ENCODE results near the gene CANT1. TPM values are rescaled to one million over a fixed set of nuclear protein-coding genes. Genes with fewer than 3 reads are reported as not detected.

Gene CANT1
- polyA plus RNA-seq, 1 donor: 52.1 TPM

DNA sequence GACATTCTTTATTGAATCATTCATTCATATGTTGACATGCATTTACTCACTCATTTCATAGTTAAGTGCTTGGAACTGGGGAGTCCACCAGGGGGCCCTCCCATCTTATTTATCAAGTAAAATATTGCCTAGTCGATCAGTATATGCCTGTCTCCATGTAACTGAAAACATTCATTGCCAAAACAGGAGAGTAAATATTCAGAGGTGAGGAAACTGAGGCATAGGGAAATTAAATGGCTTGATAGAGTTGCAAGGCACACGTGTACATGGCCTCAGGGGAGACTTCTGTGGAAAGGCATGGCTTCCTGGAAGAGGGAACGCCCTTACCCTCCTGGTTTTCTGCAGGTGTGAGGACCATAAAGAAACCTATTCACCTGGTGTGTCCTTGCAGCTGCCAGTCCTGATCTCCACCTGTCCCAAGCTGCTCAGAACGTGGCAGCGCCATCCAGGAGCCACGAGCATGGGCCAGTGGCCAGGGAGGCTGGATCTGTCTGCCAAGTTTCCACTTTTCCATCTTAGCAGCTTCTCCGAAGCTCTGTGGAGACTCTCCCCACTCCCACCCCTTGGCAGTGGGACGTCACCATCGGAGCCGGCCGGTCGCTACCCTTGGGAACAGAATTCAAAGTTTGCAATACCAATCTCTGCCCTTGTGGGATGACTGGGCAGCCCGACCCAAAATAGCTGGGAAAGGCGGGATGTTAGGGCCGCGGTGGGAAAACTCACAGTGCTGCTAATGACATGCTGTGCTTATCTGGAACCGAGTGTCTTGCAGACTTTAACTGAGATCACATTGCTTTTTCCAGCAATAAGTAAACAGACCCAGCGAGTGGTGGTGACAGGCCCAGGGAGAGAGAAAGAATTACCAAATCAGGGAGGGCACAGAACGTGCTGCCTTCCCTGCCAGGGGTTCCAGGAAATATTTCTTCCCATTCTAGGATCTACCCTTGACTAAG, 10.3 kb upstream of the CANT1 start:
- whole genome bisulfite sequencing (ENCODE audit: insufficient coverage, low lambda C conversion rate): 0% methylated on average over 1 of the region's 19 CpGs

DNA sequence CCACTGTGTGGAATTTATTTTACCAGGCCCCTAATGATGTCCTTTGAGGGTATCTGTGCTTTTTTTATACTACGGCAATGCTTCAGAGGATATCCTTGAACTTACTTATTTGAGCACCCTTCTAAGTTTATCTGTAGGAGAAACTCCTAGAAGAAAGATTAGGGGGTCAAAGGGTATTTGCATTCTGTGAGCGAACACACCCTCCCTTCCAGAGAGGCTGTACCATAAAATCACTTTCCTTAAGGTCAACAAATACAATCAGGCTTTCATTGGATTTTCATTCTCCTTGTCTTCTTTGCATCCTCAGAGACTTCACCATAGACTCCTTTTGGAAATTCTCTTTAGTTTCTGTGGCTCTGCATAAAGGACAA, 9.7 kb upstream of the CANT1 start:
- DNase-seq: peak in 1 of 2 donors; percentile 59
- Histone ChIP-seq H3K4me1 (ENCODE audit: control insufficient read depth, insufficient read depth, low read length) (peaks cover 20% of the 10 kb centered on the region), H3K4me3 (ENCODE audit: low read length) (no peak overlapping the region), H3K36me3 (ENCODE audit: control insufficient read depth, insufficient read depth, low read length) (no peaks in the 10 kb centered on the region), H3K27me3 (ENCODE audit: control insufficient read depth, insufficient read depth, low read length) (peaks cover 20% of the 10 kb centered on the region), H3K27ac (ENCODE audit: low read length) (no peak overlapping the region), H3K9me3 (ENCODE audit: control insufficient read depth, low read depth, low read length) (peaks cover 11% of the 10 kb centered on the region)
- no CpG with 5 or more reads among the region's 2 CpGs for WGBS (ENCODE audit: insufficient coverage, low lambda C conversion rate)

More for the DNA sequence above, 10.3 kb upstream of the CANT1 start:
- Histone ChIP-seq H3K9me3 (ENCODE audit: control insufficient read depth, low read depth, low read length) (peaks cover 11% of the 10 kb centered on the region), H3K4me1 (ENCODE audit: control insufficient read depth, insufficient read depth, low read length) (peaks cover 24% of the 10 kb centered on the region), H3K27ac (ENCODE audit: low read length) (no peak overlapping the region), H3K4me3 (ENCODE audit: low read length) (no peak overlapping the region), H3K36me3 (ENCODE audit: control insufficient read depth, insufficient read depth, low read length) (no peaks in the 10 kb centered on the region), H3K27me3 (ENCODE audit: control insufficient read depth, insufficient read depth, low read length) (peaks cover 25% of the 10 kb centered on the region)
- DNase-seq: peak in 1 of 2 donors; percentile 57

DNA sequence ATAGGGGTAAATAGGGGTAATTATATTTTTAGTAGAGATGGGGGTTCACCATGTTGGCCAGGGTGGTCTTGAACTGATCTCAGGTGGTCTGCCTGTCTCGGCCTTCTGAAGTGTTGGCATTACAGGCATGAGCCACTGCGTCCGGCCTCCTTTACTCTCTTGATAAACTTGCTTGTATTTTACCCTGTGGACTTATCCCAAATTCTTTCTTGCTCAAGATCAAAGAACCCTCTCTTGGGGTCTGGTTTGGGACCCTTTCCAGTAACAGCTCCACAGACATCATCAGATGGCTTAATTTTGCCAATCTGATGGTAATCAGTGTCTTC, 8.8 kb upstream of the CANT1 start:
- Histone ChIP-seq H3K36me3 (ENCODE audit: control insufficient read depth, insufficient read depth, low read length) (no peaks in the 10 kb centered on the region), H3K27me3 (ENCODE audit: control insufficient read depth, insufficient read depth, low read length) (peaks cover 10% of the 10 kb centered on the region), H3K4me1 (ENCODE audit: control insufficient read depth, insufficient read depth, low read length) (peaks cover 13% of the 10 kb centered on the region), H3K27ac (ENCODE audit: low read length) (no peak overlapping the region), H3K9me3 (ENCODE audit: control insufficient read depth, low read depth, low read length) (peaks cover 8% of the 10 kb centered on the region), H3K4me3 (ENCODE audit: low read length) (no peak overlapping the region)
- WGBS (ENCODE audit: insufficient coverage, low lambda C conversion rate): 100% methylated on average over 3 of the region's 3 CpGs
- DNase-seq: no peak

DNA sequence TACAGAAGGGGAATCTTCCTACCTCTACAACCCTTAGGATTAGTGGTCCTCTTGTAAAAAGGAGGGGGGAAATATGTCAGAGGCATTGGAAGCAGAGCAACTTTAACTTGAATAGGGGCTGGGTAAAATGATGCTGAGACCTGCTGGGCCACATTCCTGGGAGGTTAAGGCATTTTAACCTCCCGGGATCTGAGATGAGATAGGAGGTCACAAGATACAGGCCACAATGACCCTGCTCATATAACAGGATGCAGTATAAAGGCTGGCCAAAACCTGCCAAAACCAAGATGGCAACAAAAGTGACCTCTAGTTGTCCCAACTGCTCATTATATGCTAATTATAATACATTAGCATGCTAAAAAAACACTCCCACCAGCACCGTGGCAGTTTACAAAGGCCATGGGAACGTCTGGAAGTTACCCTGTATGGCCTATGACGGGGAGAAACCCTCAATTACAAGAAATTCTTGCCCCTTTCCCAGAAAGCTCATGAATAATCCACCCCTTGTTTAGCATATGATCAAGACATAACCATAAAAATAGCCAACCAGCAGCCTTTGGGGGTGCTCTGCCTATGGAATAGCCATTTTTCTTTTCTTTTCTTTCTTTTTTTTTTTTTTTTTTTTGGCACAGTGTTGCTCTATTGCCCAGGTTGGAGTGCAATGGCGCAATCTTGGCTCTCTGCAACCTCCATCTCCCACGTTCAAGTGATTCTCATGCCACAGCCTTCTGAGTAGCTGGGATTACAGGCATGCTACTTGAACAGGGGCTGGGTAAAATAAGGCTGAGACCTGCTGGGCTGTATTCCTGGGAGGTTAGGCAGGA, 8.2 kb upstream of the CANT1 start:
- no CpG with 5 or more reads among the region's 6 CpGs for WGBS (ENCODE audit: insufficient coverage, low lambda C conversion rate)
- Histone ChIP-seq H3K27ac (ENCODE audit: low read length) (no peak overlapping the region), H3K9me3 (ENCODE audit: control insufficient read depth, low read depth, low read length) (peaks cover 8% of the 10 kb centered on the region), H3K4me3 (ENCODE audit: low read length) (no peak overlapping the region), H3K27me3 (ENCODE audit: control insufficient read depth, insufficient read depth, low read length) (peaks cover 5% of the 10 kb centered on the region), H3K36me3 (ENCODE audit: control insufficient read depth, insufficient read depth, low read length) (no peaks in the 10 kb centered on the region), H3K4me1 (ENCODE audit: control insufficient read depth, insufficient read depth, low read length) (peaks cover 13% of the 10 kb centered on the region)
- DNase-seq: no peak

DNA sequence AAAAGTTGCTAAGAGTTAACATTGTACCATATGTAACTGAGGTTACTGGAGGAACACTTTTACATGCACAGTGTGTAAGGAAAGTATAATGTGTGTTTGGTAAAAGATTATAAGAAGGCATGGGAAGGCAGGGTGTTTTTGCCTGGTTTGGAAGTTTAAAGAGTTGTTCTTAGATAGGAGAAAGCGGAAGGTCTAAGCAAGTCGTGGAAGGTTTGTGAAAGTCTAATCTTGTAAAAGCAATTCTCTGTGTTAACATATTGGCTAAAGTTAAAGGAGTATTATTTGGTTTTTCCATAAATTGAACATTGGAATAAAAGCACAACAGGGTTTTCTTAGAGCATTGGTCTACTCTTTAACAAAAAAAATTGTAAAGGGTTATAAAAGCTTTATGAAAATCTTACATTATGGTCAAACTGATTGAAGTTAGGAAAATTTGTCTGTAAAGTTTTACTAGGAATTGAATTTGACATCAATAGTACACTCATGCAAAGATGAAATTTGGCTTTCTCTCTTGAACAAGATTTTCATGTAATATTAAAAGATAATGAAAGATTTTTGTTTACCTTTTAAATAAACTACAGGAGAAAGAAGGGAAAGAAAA, 4.7 kb upstream of the CANT1 start:
- H3K36me3 ChIP-seq (ENCODE audit: control insufficient read depth, insufficient read depth, low read length): no peaks in the 10 kb centered on the region
- WGBS (ENCODE audit: insufficient coverage, low lambda C conversion rate): 70% methylated on average over 2 of the region's 2 CpGs

DNA sequence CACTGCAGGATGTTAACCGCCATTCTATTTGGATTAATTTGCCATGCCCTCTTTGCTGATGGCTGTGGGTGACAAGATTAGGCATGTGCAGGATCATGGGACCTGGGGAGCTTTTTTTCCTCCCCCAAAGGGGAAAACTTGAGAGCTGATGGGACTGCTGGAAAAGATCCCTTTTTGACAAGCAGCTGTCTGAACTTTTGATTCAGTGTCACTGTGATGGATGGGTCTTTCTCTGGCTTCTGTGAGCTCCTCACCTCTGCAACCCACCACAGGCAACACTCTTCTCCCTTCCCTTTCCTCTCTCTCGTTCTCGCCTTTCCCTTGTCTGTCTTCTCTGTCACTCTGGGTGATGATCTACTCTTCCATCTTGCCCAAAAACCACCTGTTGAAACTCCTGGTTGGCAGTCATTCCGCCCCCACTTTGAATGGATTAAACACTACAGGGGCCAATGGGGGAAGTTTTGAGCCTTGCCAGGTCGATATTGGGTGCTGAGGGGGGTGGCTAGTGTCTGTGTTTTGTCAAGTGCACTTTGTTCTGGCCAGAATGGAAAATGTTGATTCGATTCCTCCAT, 3.1 kb upstream of the CANT1 start:
- WGBS (ENCODE audit: insufficient coverage, low lambda C conversion rate): 94% methylated on average over 3 of the region's 6 CpGs

More for the DNA sequence above, 4.7 kb upstream of the CANT1 start:
- Histone ChIP-seq H3K9me3 (ENCODE audit: control insufficient read depth, low read depth, low read length) (peaks cover 8% of the 10 kb centered on the region), H3K4me3 (ENCODE audit: low read length) (no peak overlapping the region), H3K4me1 (ENCODE audit: control insufficient read depth, insufficient read depth, low read length) (peaks cover 8% of the 10 kb centered on the region), H3K27ac (ENCODE audit: low read length) (no peak overlapping the region), H3K27me3 (ENCODE audit: control insufficient read depth, insufficient read depth, low read length) (no peaks in the 10 kb centered on the region)
- DNase-seq: no peak

DNA sequence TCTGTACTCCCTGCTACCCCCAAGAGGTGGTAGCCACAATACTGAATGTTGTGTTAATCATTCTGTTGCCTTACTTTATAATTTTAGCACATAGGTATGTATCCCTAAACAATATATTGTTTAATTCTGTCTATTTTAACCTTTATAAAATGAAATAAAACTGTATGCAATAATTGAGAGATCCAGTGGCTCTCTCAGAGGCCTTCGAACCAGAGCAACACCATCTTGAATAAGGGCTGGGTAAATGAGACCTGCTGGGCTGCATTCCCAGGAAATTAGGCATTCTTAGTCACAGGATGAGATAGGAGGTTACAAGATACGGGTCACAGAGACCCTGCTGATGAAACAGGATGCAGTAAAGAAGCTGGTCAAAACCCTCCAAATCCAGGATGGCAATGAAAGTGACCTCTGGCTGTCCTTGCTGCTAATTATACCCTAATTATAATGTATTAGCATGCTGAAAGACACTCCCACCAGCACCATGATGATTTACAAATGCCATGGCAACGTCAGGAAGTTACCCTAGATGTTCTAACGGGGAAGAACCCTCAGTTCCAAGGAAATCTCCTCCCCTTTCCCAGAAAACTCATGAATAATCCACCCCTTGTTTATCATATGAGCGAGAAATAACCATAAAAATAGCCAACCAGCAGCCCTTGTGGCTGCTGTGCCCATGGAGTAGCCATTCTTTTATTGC, 2.0 kb upstream of the CANT1 start:
- DNase-seq: no peak
- 80% methylated on average over 2 of the region's 5 CpGs for WGBS (ENCODE audit: insufficient coverage, low lambda C conversion rate)
- no peak overlapping the region for H3K27ac ChIP-seq (ENCODE audit: low read length)
- no peak overlapping the region for H3K4me3 ChIP-seq (ENCODE audit: low read length)
- peaks cover 20% of the 10 kb centered on the region for H3K4me1 ChIP-seq (ENCODE audit: control insufficient read depth, insufficient read depth, low read length)
- H3K36me3 ChIP-seq (ENCODE audit: control insufficient read depth, insufficient read depth, low read length): peaks cover 10% of the 10 kb centered on the region
- H3K9me3 ChIP-seq (ENCODE audit: control insufficient read depth, low read depth, low read length): peaks cover 8% of the 10 kb centered on the region
- no peaks in the 10 kb centered on the region for H3K27me3 ChIP-seq (ENCODE audit: control insufficient read depth, insufficient read depth, low read length)

More for the DNA sequence above, 3.1 kb upstream of the CANT1 start:
- Histone ChIP-seq H3K27ac (ENCODE audit: low read length) (no peak overlapping the region), H3K4me3 (ENCODE audit: low read length) (no peak overlapping the region), H3K9me3 (ENCODE audit: control insufficient read depth, low read depth, low read length) (peaks cover 8% of the 10 kb centered on the region), H3K4me1 (ENCODE audit: control insufficient read depth, insufficient read depth, low read length) (peaks cover 17% of the 10 kb centered on the region), H3K36me3 (ENCODE audit: control insufficient read depth, insufficient read depth, low read length) (peaks cover 4% of the 10 kb centered on the region), H3K27me3 (ENCODE audit: control insufficient read depth, insufficient read depth, low read length) (no peaks in the 10 kb centered on the region)
- no peak for DNase-seq

DNA sequence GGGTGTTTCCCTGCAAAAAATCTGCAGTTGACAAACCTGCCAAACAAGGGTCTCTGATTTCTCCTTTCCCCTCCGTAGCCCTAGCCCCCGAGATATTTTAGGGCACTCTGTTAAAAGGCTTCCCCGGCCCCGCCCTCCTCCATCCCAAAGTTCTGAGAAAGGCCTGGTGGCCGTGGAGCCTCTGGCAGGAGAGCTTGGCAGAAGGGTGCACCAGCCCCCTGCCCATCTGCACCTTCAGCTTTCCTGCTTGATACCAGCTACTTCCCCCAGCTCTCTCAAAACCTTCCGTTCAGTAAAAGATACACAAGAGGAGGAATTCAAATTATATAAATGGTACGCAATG, 711 bp upstream of the CANT1 start:
- no peaks in the 10 kb centered on the region for H3K27me3 ChIP-seq (ENCODE audit: control insufficient read depth, insufficient read depth, low read length)
- peaks cover 33% of the 10 kb centered on the region for H3K4me1 ChIP-seq (ENCODE audit: control insufficient read depth, insufficient read depth, low read length)
- DNase-seq: no peak
- H3K4me3 ChIP-seq (ENCODE audit: low read length): peak overlapping the region; percentile 78
- WGBS (ENCODE audit: insufficient coverage, low lambda C conversion rate): 80% methylated on average over 1 of the region's 7 CpGs
- H3K9me3 ChIP-seq (ENCODE audit: control insufficient read depth, low read depth, low read length): peaks cover 1% of the 10 kb centered on the region
- H3K36me3 ChIP-seq (ENCODE audit: control insufficient read depth, insufficient read depth, low read length): peaks cover 10% of the 10 kb centered on the region
- no peak overlapping the region for H3K27ac ChIP-seq (ENCODE audit: low read length)

DNA sequence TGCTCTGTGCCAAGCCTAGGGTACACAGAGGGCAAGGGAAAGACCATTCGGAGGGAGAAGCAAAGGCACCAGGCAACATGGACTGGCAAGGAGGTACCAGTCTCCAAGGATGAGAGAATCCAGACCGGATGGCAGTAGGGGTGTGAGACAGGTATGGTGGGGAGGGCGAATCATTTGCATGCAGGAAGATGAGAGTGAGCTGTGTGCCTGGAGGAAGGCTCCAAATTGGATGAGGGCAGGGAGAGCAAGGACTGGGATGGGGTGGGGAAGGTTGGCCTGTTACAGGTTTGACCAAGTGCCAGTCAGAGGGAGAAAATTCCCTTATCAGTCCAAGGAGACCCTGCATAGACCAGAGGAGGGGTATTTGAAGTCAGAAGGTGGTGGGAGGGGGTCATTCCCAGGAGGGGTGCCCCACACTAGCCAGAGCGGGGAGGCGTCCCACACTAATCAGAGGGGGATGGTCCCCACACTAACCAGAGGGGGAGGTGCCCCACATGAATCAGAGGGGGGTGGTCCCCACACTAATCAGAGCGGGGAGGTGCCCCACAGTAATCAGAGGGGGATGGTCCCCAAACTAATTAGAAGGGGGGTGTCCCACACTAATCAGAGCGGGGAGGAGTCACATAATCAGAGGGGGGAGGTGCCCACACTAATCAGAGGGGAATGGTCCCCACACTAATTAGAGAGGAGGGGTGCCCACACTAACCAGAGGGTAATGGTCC, 737 bp downstream of the CANT1 start:
- Histone ChIP-seq H3K9me3 (ENCODE audit: control insufficient read depth, low read depth, low read length) (no peaks in the 10 kb centered on the region), H3K27me3 (ENCODE audit: control insufficient read depth, insufficient read depth, low read length) (no peaks in the 10 kb centered on the region), H3K27ac (ENCODE audit: low read length) (peak overlapping the region; percentile 51), H3K4me3 (ENCODE audit: low read length) (peak overlapping the region; percentile 99), H3K36me3 (ENCODE audit: control insufficient read depth, insufficient read depth, low read length) (peaks cover 10% of the 10 kb centered on the region), H3K4me1 (ENCODE audit: control insufficient read depth, insufficient read depth, low read length) (peaks cover 33% of the 10 kb centered on the region)
- no CpG with 5 or more reads among the region's 7 CpGs for WGBS (ENCODE audit: insufficient coverage, low lambda C conversion rate)
- no peak for DNase-seq
